B cell (primary cell): ENCODE measurements around the gene RSPO3.

ENCODE experiments used
- EZH2 ChIP-seq: IDR thresholded peaks from 2 replicates; pipeline ENCODE4 v1.6.1; 2012; ENCODE audit warnings: borderline replicate concordance, low read depth, mild to moderate bottlenecking, moderate library complexity, low read length; ENCODE audit not compliant: insufficient read depth, poor library complexity, severe bottlenecking
- TF ChIP-seq, protein P1 (sequence below): fragments of 200-600 bp; IDR thresholded peaks from one replicate; pipeline ENCODE4 v1.8.0; 2022; ENCODE audit warnings: antibody characterized with exemption, mild to moderate bottlenecking

DNA sequence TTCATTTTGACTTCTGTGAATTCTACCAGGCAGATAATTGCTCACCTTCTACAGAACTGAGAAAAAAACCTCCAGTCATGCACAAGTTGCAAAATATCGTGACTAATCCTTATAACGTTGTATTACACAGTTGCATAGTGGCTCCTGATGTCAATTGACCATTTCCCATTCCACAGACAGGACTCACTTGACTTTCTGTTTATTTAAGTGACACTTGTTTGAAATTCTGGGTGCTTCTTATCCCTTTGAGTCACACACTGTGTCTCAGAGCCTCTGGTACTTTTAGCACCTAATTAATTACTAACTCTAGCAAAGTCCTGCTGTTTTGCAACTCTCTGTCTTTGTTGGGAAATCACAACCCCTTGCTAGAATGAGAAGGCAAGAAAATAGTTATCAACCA lies 16.2 kb upstream of the RSPO3 start:
- TF ChIP-seq EZH2, result no peak
- TF ChIP-seq, protein P1, sequence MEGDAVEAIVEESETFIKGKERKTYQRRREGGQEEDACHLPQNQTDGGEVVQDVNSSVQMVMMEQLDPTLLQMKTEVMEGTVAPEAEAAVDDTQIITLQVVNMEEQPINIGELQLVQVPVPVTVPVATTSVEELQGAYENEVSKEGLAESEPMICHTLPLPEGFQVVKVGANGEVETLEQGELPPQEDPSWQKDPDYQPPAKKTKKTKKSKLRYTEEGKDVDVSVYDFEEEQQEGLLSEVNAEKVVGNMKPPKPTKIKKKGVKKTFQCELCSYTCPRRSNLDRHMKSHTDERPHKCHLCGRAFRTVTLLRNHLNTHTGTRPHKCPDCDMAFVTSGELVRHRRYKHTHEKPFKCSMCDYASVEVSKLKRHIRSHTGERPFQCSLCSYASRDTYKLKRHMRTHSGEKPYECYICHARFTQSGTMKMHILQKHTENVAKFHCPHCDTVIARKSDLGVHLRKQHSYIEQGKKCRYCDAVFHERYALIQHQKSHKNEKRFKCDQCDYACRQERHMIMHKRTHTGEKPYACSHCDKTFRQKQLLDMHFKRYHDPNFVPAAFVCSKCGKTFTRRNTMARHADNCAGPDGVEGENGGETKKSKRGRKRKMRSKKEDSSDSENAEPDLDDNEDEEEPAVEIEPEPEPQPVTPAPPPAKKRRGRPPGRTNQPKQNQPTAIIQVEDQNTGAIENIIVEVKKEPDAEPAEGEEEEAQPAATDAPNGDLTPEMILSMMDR, result no peak
